Endothelial cell of umbilical vein (primary cell): ENCODE measurements around the gene ANKUB1.
"Not testable (repeated sequence)": the region's sequence is repeated elsewhere in the genome, so short reads cannot be mapped to it uniquely, and the experiment has no call there.

Source experiments
- CTCF ChIP-seq, 2 donors: IDR thresholded peaks; 1 replicate in 1 of 2; 2 replicates in 1 of 2; pipeline ENCODE4 v1.5.1; 2011; ENCODE audit warnings: low read length in 2 of 2, mild to moderate bottlenecking in 2 of 2, moderate library complexity in 2 of 2, control low read depth in 1 of 2, inconsistent platforms in 1 of 2, low read depth in 1 of 2; ENCODE audit not compliant: insufficient read depth in 1 of 2; ENCODE audit errors: extremely low read depth in 1 of 2
- JUN ChIP-seq: IDR thresholded peaks from 2 replicates; pipeline ENCODE4 v1.6.1; 2011; ENCODE audit warnings: borderline replicate concordance, low read depth; ENCODE audit not compliant: insufficient read length, insufficient read depth
- MAX ChIP-seq: IDR thresholded peaks from 2 replicates; pipeline ENCODE4 v1.6.1; 2011; ENCODE audit not compliant: insufficient read depth, insufficient read length
- MYC ChIP-seq: IDR thresholded peaks from one replicate; pipeline ENCODE4 v1.6.1; 2011; ENCODE audit warnings: mild to moderate bottlenecking, low read depth, low read length
- POLR2AphosphoS5 ChIP-seq: IDR thresholded peaks from 2 replicates; pipeline ENCODE4 v1.6.1; 2012; ENCODE audit warnings: low read depth, mild to moderate bottlenecking, control low read depth, low read length, moderate library complexity; ENCODE audit not compliant: insufficient read depth

- TF ChIP-seq CTCF (IDR thresholded peaks at IDR 0.05; ENCODE audit: extremely low read depth in 1 of 2, insufficient read depth in 1 of 2, low read depth in 1 of 2, low read length in 2 of 2); JUN; MAX; POLR2AphosphoS5; MYC: not testable (repeated sequence)
Measured at GRCh38 chr3:149838491-149838890, 46.1 kb upstream of the ANKUB1 start.
